GM18909 (cell line): ENCODE data around the gene PPP6R2.

Source experiments
- ATAC-seq: cut with Tn5 transposase; IDR thresholded peaks from one replicate; pipeline ENCODE4 v1.9.1; 2021; ENCODE audit warnings: mild to moderate bottlenecking; ENCODE audit not compliant: unreplicated experiment, poor library complexity

Gene PPP6R2

DNA sequence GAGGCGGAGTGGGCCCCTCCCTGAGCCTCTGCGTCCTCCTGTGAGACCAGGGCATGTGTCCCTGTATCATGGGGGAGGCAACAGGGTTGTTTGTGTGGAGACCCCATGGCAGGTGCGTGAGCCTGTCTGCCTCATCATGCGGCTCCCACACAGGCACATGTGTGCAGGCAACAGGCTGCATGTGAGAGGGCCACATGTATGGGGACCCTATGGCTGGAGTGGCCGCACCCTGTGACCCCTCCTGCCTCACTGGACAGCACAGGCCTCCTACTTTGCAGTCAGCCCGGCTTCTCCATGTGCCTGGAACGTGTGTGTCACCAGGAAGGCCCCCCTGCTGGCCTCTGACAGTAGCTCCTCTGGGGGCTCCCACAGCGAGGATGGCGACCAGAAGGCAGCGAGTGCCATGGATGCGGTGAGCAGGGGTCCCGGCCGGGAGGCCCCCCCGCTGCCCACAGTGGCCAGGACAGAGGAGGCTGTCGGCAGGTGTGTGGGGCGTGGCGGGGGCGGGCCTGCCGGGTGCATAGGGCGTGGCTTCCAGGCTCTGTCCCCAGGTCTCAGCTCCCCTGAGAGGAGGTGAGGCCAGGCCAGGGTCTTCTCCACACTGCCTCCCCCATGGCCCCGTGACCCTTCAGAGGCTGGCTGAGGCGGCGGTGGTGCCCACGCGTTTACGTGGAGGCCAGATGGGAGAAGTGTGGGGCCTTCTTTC, 97.6 kb downstream of the PPP6R2 start:
- no peak for ATAC-seq

DNA sequence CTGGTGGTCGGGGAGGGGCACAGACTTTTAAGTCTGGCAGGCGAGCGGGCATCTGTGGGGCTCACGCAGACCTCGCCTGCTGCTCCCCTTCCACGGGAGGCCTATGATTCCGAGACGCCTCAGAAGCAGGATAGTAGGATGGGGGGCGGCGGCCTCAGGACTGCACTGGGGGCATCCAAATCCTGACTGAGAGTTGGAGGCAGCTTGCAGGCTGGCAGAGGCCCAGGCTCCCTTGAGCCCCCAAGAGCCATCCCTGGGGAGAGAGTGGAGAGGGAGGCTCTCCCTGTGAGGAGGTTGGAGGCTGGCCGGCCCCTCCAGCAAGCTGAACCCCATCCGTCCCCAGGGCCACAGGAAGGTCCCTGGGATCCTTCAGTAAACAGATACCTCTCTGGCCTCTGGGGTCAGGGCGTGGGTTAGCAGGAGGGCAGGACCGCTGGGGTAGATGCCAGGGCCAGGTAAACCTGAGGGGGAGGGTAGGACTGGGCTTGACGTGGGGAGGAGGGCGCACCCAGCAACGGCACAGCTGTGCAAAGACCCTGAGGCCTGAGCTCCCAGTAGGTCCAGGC, 98.4 kb downstream of the PPP6R2 start:
- ATAC-seq: no peak

DNA sequence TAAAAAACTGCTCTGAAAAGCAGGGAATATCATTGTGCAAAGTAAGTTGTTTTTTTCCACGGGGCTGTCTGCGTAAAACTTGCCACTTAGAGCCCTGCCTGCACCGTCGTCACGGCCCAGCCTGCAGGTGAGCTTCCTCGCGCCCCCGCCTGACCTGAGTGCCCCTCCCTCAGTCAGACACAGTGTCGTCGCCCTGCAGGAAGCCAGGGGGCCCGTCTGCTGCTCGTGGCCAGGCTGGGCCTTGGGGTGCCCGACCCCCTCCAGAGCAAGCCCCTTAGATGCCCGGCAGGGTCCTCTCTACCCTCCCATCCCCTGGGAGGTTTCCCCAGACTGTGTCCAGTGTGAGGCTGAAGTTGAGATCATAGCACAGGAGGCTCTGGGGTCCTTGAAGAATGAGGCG, 100.1 kb downstream of the PPP6R2 start:
- ATAC-seq: no peak

DNA sequence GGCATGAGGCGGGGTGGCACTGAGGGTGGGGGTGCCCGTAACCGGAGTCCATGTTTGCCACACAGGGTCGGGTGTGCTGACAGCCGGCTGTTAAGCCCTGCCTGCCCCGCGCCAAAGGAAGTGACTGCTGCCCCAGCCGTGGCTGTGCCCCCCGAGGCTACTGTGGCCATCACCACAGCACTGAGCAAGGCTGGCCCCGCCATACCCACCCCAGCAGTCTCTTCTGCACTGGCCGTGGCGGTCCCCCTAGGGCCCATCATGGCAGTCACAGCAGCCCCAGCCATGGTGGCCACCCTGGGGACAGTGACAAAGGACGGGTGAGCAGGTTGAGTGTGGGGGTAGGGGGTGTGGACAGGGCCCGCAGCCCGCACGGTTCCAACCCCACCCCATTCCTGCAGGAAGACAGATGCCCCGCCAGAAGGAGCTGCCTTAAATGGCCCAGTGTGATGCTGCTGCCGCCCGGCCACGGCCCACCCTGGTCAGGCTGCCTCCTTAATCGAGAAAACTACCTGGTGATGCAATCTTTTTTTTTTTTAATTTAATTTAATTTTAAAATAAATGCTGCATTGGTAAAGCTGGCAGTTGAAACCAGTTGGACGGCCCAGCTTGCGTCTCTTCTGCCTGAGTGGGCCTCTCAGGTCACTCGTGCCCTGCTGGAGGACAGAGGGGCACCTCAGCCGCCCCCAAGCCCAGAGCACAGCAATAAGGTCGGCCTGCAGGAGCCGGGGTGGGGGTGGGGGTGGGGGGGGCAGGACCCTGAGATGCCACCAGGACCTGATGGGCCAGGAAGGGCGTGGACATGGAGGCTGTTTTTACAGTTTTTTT, 100.9 kb downstream of the PPP6R2 start:
- no peak for ATAC-seq

DNA sequence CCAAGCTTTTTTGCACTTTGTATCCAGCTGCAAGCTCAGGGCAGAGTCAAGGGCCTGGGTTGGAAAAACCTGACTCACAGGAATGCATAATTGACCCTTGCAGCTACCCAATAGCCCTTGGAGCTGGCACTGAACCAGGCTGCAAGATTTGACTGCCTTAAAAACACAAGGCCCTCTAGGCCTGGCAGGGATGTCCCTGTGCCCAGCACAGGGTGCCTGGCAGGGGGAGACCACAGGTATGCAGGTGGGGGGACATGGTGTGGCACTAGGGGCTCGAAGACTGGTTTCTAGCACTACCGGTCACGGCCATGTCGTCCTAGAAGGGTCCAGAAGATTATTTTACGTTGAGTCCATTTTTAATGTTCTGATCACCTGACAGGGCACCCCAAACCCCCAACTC, 101.5 kb downstream of the PPP6R2 start:
- ATAC-seq: no peak

DNA sequence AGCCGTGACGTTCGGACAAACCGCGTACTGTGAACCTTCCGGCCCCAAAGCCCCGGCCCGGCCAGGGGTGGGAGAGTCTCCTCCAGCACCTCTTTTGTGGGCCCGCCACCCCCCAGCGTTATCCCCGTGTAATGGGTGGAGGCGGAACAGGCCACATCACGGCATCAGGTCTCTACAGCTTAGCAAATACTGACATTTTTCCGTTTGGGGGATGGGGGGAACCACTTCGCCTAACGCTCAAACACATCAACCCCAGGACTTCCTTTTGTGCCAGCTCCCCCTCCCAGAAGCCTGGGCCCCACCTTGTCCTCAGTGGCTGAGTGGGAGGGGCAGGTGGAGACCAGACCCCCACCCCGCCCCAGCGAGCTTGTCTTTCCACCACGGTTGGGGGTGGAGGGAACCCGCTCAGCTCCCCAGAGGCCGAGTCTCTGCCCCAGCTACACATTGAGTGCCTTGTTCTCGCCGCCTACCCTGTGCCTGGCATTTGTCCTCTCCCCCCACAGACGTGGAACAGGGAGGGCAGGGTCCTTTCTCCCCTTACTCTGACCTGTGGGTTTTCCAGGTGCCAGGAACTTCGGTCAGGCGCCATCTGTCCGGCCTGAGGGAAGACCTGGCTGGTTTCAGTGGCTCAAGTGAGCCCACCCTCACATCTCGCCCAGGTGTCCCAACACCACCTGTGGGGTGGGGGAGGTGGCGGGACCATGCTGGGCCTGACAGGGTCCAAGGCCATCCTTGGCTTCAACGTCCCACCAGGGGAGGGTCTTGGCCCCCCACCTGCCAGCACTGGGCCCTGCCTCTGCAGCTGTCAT, 102.1 kb downstream of the PPP6R2 start:
- ATAC-seq: no peak

DNA sequence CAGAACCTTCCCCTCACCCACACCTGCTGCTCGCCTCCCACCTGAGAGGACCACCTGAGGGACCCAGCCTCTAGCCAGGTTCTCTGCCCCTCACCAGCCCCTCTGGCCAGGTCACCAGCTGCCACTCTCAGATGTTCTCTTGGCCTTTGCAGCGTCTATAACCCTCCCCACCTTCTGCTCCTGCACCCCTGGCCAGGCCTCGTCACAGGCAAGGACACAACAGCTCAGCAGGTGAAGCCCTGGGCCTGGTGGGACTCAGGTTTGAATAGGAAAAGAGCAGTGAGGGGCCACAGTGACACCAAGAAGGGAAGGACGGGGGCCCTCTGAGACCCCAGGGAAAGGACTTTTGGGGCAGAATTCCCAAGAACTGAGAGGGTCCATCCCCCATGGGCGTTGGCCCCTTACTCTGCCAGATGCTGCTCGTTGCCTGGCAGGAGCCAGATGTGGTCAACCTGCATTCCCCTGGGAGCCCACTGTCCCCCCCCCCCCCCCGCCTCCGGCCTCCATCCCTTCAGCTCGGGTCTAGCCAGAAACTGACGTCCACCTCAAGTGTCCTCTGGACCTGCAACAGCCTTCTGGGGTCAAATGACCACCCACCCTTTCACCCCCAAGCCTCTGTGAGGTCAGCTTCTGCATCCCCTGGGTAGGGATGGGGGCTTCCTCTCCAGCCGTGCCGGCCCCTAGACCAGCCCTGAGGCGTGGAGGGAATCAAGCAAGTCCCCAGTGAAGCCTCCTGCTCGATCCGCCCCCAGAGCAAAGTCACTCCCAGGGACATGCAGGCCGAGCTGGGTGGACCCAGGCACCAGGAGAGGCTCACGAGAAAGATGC, 103.0 kb downstream of the PPP6R2 start:
- ATAC-seq: no peak

DNA sequence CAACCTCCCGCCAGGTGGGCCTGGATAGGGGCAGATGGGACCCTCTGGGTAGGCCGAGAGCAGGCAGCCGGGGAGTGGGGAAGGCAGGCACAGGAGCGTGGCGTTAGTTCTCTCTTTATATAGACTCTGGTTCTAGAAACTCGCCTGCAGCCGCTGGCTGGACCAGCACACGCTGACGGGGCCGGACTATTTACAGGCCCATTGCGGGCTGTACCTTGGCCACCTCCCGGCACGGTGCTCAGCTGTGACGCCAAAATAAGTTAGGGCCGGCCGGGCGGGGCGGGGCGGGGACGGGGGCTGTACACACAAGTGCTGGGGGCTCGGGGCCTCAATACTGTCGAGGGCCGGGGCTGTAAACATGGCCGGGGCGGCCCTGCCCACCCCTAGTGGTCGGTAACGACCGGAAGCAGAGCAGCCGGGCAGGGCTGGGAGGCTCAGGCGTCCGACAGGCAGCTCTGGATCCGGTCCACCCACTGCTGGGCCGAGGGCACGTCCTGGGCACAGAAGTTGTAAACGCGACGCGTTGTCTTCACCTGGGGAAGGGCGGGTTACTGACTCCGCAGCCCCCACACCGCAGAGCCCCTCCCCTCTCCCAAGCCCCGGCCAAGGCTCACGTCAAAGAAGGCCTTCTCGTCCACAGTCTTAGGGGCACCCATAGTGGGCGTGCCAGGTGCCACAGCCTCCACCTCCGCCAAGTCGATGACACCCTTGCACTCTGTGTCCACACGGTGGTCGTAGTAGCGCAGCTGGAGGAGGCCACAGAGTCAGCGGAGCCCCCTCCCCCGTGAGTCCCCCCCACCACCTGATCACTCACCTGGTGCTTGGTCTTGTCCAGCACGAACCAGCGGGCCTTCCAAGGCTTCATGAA, 103.8 kb downstream of the PPP6R2 start:
- no peak for ATAC-seq

DNA sequence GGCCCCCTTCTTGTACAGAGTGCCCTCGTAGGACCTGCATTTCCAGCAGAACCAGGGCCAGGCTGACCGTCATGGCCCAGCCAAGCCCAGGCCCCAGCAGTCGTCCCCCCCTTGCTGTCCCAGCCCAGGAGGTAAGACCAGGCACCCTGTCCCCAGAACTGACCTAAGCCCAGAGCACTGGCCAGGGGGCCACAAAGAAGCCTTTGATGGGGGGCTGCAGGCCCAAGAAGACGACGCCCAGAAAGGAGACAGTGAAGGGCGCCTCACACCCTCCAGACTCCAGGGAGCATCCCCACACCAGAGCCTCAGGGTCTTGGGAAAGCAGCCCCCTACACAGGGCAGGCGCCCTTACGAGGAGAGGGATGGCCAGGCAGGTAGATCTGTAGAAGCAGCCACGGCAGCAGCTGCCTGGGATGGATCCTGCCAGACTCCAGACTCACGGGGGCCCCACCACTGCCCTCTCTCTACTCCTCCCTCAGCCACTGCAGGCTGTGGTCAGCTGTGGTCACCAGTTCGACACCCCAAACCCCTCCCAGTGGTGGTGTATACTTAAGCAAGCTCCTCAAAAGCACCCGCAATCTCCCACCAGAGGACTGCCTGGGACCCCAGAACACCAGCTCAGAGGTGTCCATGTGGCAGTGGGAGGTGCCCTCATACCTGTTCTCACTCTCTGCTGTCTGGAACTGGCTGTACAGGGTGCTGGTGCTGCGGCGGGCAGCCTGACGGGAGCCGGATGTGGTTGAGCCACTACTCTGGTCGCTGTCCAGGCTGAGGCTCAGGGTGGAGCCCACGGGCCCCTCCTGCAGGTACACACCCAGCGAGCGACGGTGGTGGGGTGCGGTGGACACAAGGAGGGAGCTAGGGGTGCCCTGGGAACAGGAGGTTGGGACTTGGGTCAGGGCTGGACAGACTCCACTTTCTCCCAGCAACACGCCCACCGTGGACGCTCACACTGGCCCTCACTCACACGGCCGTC, 104.7 kb downstream of the PPP6R2 start:
- ATAC-seq: no peak

DNA sequence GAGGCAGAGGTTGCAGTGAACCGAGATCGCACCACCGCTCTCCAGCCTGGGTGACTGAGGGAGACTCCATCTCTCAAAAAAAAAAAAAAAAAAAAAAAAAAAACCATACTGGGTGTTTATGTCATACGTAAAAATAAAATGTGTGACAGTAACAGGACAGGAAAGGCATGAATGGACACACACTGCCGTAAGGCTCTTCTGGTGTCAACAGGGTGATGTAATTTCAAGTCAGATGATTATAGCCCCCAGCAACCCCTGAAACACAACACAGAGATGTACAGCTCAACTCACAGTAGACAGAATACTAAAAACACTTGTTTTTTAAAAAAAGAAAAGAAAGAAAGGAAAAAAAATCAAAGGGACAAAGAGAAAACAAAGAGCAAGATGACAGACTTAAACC, 109.5 kb downstream of the PPP6R2 start:
- ATAC-seq: no peak

DNA sequence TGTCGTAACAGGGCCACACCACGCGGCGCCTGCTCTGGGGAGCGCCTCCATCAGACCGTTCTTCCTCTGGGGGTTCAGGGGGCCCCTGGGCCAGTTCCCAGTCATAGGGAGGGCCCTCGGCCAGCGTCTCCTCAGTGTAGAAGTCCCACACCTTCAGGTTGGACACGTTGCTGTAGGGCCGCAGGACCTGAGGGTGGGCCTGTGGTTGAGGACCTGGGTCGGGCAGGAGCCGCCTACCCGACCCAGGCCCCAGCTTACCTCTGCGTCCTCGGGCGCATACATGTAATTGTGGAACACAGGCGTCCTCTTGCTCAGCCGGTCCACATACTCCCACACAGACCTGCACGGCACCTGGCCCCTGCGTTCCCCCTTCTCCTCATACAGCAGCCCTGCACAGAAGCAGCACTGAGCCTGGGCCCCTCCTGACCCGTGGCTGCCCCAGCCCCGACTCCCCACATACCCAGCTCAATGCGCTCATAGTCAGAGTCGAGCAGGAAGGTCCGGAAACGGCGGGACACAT, 111.5 kb downstream of the PPP6R2 start:
- no peak for ATAC-seq

DNA sequence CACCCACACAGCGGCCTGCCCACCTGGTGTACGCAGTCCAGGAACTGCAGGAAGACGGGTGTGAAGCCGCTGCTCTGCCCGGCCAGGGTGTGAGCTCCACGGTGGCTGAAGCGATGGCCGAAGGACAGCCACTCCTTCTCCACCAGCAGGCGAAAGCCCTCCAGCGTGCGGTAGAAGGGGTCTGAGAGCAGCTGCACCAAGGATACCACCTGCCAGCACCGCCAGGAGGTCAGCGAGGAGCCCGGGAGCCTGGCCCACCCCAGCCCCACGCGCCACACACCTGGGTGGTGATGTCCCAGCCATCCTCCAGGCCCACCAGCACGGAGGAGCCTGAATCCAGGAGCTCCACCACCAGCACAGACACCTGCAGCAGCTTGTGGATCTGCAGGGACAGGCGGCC, 112.1 kb downstream of the PPP6R2 start:
- ATAC-seq: no peak

DNA sequence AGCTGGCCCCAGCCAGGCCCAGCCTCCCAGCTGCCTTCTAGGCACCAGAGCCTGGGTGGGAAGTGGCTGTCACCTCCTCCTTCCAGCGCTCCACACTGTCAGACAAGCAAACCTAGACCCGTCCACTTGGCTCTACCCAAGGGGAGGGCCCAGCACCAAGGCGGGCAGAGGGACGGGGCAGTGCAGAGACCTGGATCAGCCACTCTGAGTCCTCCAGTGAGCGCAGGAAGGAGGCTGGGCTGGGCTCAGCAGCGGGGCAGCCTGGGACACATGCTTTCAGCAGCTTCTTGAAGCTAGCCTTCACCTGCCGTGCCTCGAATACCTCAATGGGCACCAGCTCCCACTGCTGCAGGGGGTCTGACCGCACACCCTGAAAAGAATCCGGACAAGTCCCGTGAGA, 112.9 kb downstream of the PPP6R2 start:
- no peak for ATAC-seq

DNA sequence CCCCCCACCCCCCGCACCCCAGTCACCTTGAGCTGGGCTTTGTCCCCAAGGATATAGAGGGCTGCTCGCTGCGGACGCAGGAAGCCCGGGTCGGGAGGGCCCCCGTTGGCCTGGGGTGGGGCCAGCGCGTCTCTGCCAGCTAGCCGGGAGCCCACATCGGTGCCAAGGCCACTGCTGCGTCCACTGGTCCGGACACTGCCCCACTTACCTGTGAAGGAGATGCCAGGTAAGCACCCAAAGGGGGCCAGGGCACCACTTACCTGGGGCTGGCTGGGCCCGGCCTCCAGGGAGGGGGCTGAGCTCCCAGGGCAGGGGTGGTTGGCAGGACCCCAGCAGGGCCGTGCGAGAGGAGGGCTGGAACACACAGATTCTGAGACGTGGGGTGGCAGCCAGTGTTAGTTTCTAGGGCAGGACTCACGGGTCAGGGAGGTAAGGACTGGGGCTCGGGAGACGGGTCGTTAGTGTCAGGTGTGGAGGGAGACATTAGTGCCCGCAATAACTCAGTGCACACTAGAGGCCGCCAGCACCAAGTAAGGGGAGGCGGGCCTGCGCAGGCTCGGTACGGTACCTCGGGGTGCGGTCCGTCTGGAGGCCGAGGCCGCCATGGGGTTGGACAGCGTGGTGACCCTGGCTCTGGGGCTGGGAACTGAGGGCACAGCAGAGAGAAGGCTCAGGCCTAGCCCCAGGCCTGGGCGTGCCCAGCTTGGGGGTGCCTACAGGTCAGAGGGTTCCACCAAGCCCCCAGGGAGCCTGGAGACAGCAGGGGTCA, 113.5 kb downstream of the PPP6R2 start:
- ATAC-seq: no peak

DNA sequence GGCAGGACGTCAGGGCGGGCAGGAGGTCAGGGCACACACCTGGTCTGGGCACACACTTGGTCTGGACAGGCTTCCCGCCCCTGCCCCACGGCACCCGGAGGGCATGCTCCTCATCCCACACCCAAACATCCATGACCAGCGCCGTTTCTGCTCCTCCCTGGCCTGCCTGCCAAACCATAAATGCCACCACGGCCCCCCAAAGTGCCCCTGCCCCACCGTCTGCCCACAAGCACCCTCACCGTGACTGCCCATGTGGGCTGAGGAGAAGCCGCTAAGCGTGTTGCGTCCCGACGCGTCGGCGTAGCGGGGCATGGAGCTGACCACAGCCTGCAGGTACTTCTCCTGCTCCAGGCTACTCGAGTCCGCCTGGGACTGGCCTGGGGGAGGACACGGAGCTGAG, 115.9 kb downstream of the PPP6R2 start:
- no peak for ATAC-seq

DNA sequence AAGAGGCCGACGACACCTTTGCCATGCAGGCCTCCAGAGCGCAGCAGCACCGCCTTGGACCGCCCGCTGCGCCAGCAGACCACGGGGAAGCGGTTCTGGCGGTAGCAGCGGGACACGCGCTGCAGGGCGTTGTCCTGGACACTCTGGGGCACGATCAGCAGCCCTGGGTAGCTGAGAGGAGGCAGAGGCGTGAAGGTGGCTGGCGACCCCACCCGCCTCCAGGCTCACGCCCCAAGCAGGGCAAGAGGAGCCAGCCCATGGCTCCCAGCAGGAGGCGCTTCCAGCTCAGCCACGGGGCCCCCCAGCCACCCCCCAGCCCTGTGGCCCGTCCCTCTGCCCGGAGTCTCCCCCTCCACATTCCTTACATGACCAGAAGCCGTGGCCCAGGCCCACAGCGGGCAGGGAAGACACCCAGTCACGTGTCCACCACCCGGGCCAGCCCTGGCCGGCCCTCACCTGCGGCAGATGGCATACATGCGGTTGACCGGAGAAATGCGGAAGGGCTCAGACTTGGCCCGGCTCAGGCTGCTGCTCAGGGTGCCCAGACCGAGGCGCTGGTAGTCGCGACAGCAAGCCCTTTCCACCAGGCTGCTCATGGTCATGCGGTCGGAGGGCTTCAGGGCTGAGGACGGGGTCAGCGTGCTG, 116.5 kb downstream of the PPP6R2 start:
- ATAC-seq: no peak
